Stimulated activated CD8-positive, alpha-beta memory T cell treated with anti-CD3 and anti-CD28 coated beads, Interleukin-4, amount 100 ng/mL, for 1 hour (primary cell): ENCODE data around the gene RPL28.

Source experiments
- DNase-seq, 2 donors: peaks; one replicate each; pipeline ENCODE4 v3.0.0-alpha.2; 2020; ENCODE audit warnings: low read depth in 2 of 2, low spot score in 1 of 2

Gene RPL28

GRCh38 chr19:55372316-55373081 lies 13.2 kb upstream of the RPL28 start:
- no peak for DNase-seq

DNA sequence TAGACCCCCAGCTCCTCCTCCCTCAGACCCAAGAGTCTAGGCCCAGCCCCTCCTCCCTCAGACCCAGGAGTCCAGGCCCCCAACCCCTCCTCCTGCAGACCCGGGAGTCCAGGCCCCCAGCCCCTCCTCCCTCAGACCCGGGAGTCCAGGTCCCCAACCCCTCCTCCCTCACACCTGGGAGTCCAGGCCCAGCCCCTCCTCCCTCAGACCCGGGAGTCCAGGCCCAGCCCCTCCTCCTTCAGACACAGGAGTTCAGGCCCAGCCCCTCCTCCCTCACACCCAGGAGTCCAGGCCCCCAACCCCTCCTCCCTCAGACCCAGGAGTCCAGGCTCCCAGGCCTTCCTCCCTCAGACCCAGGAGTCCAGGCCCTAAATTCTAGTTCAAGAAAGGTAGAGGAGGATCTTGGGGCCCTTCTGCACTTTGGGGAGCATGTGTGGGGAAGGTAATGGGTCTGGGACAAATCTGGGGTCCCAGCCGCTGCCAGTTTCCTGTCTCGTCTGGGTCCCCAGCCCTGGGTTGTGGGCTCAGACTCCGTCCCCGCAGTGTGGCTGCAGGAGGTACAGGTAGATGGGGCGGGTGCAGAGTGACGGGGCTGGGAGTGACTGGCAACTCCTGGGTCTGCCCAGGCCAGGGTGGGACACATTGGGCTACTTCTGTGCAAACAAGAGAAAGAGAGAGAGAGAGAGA lies 12.3 kb upstream of the RPL28 start:
- no peak for DNase-seq

GRCh38 chr19:55373993-55374757 lies 11.6 kb upstream of the RPL28 start:
- no peak for DNase-seq

DNA sequence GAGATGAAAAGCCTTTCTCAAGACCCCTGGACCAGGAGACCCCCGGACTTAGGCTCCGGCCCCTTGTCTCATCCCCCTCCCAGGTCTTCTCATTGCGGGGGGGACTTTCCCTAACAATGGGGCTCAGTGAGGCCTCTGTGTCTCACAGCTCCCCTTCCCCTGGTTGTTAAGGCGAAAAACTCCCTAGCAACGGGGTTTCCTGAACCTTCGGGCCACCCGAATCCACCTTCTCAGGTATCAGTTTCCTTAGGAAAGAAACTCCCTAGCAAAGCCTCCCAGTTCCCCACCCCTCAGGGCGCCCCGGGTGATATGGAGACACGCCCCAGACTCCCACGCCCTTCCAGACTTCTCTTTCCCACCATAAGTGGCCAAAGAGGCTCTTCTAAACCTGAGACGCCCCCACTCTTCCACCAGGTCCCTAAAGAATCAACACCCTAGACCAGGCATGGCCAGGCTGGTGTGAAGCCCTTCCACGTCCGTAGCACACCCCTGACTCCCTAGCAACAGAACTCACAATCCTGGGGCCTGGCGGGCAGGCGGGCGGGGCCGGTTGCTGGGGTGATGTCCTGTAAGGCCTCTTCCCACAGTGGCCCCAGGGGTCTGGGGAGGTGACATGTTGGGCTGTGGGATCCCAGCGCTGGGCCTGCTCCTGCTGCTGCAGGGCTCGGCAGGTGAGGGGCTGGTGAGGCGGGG lies 9.3 kb upstream of the RPL28 start, which contains the start of gene TMEM190:
Gene TMEM190 (plus strand): TSS at position 586 of the 693 bp plus-strand sequence. CDS start 28 bp downstream, at position 614.
- DNase-seq = no peak

DNA sequence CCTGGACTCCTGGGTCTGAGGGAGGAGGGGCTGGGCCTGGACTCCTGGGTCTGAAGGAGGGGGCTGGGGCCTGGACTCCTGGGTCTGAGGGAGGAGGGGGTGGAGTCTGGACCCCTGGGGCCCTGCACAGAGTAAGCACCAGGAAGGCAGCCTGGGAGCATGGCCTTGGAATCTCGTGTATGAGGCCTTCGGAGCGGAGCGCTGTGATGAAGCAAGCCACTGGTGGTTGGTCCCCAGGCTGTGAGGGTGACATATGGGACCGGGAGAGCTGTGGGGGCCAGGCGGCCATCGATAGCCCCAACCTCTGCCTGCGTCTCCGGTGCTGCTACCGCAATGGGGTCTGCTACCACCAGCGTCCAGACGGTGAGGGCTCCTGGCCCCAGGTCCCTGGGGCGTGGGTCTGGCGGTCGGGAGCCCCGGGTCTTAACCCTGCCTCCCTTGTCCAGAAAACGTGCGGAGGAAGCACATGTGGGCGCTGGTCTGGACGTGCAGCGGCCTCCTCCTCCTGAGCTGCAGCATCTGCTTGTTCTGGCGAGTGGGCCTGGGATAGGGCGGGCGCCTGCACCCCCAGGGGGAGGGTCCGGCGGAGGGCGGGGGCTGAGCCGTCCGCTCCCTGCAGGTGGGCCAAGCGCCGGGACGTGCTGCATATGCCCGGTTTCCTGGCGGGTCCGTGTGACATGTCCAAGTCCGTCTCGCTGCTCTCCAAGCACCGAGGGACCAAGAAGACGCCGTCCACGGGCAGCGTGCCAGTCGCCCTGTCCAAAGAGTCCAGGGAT lies 8.2 kb upstream of the RPL28 start:
- DNase-seq = no peak

DNA sequence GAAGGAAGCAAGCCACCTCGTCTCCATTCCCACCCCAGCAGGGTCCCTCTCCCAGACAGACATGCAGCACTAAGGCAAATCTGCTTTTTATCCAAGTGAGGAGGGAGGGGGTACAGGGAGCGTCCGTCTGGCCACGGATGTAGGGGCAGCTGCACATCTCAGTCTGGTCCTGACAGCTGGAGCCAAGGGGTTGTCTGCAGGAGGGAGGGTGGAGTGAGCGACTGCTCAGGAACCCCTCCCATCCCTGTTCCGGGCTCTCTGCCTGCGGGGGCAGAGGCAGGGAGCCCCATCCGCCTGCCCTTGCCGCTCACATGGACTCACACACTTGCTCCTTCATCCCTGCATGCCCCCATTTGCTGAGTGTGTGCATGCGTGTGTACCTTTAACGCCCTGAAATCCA lies 6.6 kb upstream of the RPL28 start:
- no peak for DNase-seq

DNA sequence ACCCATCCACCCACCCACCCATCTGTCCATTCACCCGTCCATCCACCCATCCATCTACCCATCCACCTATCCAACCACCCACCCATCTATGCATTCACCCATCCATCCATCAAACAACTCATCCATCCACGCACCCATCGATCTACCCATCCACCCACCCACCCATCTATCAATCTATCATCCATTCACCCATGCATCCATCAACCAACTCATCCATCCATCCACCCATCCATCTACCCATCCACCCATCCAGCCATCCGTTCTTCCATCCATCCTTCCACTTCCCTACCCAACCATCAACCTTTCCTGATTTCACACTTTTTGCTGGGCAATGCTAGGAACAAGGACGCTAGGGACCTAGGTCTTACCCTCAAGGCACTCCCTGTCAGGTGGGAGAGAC lies 3.7 kb upstream of the RPL28 start:
- DNase-seq = no peak

DNA sequence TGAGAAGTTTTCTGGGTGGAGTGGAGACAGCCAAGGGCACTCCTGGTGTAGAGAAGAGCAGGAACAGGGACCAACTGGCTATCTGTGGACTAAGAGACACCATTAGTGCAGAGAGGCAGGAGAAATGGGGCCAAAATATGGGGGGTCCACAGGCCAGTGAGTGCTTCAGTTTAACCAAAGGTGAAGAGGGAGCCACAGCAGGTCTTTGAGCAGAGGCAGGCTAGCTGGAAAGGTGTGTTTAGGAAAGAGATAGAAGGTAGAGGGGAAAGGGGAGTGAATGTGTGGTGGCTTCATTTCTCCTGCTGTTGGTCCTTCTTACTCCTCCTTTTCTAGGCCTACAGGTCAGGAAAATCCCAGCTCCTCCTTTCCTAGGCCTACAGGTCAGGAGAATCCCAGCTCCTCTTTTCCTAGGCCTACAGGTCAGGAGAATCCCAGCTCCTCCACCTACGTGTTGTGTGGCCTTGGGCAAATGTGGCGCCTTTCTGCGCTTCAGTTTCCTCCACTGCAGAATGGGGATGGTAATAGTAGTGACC lies 3.1 kb upstream of the RPL28 start:
- DNase-seq = no peak

DNA sequence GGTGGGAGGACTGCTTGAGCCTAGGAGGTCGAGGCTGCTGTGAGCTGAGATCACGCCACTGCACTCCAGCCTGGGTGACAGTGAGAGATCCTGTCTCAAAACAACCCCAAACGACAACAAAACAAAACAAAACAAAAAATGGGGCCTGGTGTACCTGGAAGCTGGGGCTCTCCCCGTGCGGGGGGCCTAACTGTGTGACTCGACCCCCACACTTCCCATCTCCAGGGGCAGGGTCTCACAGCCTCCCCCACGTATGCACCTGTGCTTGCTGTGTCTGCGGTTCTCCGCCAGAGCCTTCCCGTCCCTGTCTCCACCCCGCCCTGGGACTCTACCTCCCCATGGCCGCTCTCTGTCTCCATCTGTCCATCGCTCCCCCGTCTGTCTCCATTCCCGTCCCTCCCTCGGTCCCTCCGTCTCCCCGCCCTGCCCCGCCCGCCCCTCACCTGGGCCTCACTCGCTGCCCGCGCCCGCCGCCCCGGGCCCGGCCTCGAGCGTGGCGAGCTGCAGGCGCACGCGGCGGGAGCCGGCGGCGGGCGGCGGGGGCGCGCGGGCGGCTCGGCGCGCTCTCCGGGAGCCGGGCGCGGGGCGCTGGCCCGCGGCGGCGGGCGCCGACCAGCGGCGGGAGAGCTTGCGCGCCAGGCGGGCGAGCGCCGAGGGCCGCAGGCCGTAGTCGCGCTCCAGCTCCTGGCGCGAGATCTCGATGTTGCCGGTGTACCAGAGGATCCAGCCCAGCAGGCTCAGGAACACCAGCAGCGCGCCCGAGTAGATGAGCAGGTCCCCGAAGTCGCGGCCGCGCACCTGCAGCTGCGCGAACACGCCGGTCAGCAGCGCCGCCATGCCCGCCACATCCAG lies 2.2 kb upstream of the RPL28 start:
- DNase-seq = no peak

DNA sequence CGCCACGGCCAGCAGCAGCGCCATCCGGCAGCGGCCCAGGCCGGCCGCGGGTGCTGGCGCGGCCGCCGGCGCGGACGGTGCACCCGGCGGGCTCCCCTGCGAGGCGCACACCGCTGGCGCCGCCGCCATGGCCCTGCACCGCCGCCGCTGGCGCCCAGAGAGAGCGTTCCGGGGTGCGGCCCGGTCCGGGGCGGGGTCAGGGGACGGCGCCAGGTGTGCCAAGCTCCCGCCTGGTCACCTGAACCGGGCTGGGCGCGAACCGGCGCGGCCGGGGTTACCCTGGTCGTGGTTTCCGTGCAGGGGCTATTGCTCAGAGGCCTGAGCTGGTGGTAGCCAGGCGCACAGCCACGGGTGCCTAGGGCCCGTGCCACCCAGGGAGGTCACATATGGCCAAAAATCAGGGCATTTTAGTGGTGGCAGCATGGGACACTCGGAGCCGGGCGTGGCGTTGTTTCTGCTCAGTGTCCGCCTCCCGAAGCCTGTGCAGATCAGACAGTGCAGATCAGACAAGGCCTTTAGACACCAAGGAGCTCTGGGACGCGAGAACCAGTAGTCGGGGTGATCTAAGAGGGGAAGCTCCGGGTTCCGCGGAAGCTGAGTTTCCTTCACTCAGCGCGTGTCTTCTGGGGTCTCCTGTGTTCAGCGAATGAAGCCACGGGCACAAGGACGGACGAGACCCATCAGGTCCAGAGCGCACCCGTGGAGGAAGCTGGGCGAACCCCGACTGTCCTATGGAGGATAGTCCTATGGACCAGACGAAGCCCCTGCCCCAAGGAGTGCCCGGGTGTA lies 1.4 kb upstream of the RPL28 start, which contains the start of gene TMEM238:
Gene TMEM238 (minus strand): TSS at position 162 of the 789 bp plus-strand sequence. CDS start 33 bp downstream, at position 129.
- DNase-seq = no peak

DNA sequence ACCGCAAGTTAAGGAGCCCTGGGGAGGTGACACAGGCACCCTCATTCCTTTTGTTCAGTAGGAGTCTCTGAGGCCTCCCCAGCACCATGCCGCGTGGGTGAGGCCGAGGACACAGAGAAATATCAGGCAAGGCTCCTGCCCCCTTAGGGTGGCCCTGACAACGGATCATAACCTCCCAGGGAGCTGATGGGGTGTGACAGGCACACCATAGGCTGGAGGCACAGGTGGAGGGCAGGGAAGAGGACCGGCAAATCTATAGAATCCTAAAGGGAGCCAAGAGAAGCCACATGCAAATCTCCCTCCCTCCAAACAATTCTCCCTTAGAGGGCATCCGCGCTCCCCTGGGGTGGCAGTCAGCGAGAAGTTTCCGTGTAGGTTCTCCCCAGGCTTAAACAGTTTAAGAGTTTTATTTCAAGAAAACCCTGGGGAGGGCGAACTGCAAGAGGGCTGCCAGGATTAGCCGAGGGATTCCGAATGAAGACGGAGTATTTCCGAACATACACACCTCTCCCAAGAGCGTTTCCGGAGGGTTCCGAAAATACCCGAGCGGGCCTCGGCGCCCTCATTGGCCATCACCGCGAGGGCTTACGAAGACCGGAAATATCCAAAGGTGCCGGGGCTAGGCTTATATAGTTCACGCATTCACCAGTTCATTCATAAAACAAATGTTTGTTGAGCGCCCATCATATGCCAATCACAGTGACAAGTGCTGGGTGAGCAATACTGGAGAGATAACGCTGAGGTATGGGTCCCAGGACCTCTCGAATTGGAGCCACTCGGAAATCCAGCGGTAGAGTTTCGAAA lies 610 bp upstream of the RPL28 start:
- DNase-seq = peak; percentile 74 to 87

- no peak for DNase-seq
Observed at GRCh38 chr19:55386493-55386971, 800 bp downstream of the RPL28 start.

DNA sequence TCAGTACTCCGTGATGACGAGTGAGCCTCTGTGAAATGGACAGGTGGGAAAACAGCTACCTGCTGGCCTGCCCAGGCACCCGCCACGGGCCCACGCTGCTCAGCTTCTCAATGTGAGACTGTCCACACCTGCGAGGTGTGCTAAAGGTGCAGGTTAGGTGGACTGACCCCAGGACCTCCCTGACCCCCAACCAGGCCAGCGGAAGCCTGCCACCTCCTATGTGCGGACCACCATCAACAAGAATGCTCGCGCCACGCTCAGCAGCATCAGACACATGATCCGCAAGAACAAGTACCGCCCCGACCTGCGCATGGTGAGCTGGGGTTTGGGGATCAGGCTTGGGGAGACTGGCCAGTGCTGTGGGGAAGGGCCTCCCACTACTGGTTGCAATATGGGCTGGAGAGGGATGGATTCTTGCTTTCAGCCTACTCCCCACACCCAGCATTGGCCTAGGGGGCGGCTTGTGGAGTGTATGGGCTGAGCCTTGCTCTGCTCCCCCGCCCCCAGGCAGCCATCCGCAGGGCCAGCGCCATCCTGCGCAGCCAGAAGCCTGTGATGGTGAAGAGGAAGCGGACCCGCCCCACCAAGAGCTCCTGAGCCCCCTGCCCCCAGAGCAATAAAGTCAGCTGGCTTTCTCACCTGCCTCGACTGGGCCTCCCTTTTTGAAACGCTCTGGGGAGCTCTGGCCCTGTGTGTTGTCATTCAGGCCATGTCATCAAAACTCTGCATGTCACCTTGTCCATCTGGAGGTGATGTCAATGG lies 2.2 kb downstream of the RPL28 start:
- DNase-seq = no peak

DNA sequence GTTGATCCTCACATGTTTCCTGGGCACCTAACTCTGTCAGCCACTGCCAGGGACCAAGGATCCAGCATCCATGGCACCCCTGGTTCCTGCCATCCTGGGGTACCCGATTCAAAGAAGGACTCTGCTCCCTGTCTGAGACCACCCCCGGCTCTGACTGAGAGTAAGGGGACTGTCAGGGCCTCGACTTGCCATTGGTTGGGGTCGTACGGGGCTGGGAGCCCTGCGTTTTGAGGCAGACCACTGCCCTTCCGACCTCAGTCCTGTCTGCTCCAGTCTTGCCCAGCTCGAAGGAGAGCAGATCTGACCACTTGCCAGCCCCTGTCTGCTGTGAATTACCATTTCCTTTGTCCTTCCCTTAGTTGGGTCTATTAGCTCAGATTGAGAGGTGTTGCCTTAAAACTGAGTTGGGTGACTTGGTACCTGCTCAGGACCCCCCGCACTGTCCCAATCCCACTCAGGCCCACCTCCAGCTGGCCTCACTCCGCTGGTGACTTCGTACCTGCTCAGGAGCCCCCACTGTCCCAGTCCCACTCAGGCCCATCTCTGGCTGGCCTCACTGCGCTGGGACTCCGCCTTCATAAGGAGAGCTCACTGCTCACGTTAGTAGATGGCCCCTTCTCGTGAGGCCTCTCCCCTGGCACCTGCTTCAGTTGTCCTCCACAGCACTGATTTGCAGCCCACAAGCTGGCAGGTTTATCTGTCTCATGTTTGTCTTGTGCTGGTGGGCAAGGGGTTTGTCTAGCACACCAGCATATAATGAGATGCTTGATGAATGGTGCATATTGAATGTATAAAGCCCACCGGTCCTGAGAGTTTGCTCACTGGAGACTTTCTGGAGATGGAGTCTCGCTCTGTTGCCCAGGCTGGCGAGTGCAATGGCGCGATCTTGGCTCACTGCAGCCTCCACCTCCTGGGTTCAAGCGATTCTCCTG lies 3.9 kb downstream of the RPL28 start:
- DNase-seq = no peak

DNA sequence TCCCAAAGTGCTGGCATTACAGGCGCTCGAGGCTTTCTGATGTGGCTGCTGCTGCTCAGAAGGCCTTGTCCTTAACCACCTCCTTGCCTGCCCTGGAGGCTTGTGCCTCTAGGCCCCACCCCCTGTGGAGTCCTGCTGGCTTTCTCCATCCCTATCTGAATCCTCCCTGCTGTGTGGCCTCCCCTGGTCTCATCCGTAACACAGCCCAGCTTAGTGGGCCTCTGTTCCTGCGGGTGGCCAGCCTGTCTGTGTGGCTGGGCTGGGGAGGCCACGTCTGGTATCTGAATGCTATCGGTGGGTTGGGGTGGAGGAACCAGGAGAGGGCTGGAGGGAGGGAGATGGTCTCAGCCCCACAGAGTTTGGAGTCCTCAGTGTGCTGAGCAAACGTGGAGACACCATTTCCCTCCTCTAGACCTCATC lies 4.7 kb downstream of the RPL28 start:
- DNase-seq = no peak
